ENCODE results near the gene AXIN1.

AXIN1 gene

GRCh38 chr16:340370-341091 lies 12.0 kb downstream of the AXIN1 start:
- no peak overlapping the region for H2AFZ ChIP-seq
- no peak overlapping the region for H3K4me2 ChIP-seq (ENCODE audit: low read length)
- H3K27ac ChIP-seq: no peak overlapping the region
- H3K9ac ChIP-seq: no peak overlapping the region
- no peaks in the 10 kb centered on the region for H3K9me3 ChIP-seq (ENCODE audit: control insufficient read depth, low read length)
- H3K4me3 ChIP-seq (ENCODE audit: low read depth, low read length): no peak overlapping the region
- TF ChIP-seq, protein P1, sequence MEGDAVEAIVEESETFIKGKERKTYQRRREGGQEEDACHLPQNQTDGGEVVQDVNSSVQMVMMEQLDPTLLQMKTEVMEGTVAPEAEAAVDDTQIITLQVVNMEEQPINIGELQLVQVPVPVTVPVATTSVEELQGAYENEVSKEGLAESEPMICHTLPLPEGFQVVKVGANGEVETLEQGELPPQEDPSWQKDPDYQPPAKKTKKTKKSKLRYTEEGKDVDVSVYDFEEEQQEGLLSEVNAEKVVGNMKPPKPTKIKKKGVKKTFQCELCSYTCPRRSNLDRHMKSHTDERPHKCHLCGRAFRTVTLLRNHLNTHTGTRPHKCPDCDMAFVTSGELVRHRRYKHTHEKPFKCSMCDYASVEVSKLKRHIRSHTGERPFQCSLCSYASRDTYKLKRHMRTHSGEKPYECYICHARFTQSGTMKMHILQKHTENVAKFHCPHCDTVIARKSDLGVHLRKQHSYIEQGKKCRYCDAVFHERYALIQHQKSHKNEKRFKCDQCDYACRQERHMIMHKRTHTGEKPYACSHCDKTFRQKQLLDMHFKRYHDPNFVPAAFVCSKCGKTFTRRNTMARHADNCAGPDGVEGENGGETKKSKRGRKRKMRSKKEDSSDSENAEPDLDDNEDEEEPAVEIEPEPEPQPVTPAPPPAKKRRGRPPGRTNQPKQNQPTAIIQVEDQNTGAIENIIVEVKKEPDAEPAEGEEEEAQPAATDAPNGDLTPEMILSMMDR (IDR thresholded peaks at IDR 0.05): no peak
- no peaks in the 10 kb centered on the region for H3K4me1 ChIP-seq
- H3K79me2 ChIP-seq: peaks cover 75% of the 10 kb centered on the region
- no peaks in the 10 kb centered on the region for H3K36me3 ChIP-seq (ENCODE audit: control insufficient read depth, insufficient read depth, low read length)
- H3K27me3 ChIP-seq (ENCODE audit: control insufficient read depth, insufficient read depth, low read length): no peaks in the 10 kb centered on the region

DNA sequence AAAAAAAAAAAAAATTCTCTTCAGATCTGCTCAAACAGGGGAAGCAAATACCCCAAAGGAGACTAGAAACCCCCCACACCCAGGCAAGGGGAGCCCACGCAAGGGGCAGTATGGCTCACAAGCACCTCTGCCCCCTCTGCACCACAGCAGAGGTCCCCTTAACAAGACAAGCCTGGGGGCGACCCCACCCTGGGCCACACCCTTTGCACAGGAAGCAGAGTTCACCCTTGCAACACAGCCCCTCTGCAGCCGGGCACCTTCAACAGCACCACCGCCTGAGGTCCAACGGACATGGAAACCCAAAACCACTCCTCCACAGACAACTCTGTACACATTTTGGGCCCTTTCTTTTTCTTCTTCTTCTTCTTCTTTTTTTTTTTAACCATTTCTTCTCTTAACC lies 12.8 kb downstream of the AXIN1 start:
- Histone ChIP-seq H3K4me1 (no peaks in the 10 kb centered on the region), H3K36me3 (ENCODE audit: control insufficient read depth, insufficient read depth, low read length) (no peaks in the 10 kb centered on the region), H3K9me3 (ENCODE audit: control insufficient read depth, low read length) (no peaks in the 10 kb centered on the region), H3K27me3 (ENCODE audit: control insufficient read depth, insufficient read depth, low read length) (no peaks in the 10 kb centered on the region), H2AFZ (no peak overlapping the region), H3K4me2 (ENCODE audit: low read length) (no peak overlapping the region), H3K9ac (no peak overlapping the region), H3K79me2 (peaks cover 74% of the 10 kb centered on the region), H3K27ac (no peak overlapping the region), H3K4me3 (ENCODE audit: low read depth, low read length) (no peak overlapping the region)
- TF ChIP-seq, protein P1 (IDR thresholded peaks at IDR 0.05): no peak

DNA sequence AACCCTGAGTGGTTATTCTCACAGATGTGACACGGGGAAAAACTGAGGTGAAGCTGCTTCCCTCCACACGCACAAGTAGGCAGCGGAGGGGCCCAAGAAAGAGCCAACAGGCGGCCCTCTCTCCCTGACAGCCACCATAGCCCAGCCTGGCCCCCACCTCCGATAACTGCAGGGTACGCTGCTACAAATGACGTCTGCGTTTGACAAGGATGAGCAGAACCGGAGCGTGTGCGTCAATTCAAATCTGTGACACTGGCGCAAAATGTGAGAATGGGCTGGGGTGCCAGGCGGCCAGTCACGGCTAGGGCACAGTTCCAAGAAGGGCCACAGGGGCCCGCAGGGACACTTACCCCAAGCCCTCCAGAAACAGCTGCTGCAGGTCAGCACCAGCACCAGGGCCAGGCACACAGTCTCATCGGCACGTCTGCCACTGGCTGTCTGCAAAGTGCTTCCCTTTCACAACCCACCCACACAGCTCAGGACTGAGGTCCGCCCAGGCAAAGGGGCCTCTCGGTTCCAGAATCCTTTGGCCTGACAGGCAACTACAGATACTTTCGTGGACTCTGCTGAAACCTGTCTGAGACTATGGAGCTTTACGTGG lies 14.4 kb downstream of the AXIN1 start:
- no peak overlapping the region for H3K27ac ChIP-seq
- no peak overlapping the region for H3K9ac ChIP-seq
- no peaks in the 10 kb centered on the region for H3K9me3 ChIP-seq (ENCODE audit: control insufficient read depth, low read length)
- no peak overlapping the region for H2AFZ ChIP-seq
- H3K27me3 ChIP-seq (ENCODE audit: control insufficient read depth, insufficient read depth, low read length): no peaks in the 10 kb centered on the region
- no peak overlapping the region for H3K4me2 ChIP-seq (ENCODE audit: low read length)
- H3K79me2 ChIP-seq: peaks cover 71% of the 10 kb centered on the region
- no peaks in the 10 kb centered on the region for H3K4me1 ChIP-seq
- no peaks in the 10 kb centered on the region for H3K36me3 ChIP-seq (ENCODE audit: control insufficient read depth, insufficient read depth, low read length)
- no peak overlapping the region for H3K4me3 ChIP-seq (ENCODE audit: low read depth, low read length)
- TF ChIP-seq, protein P1 (IDR thresholded peaks at IDR 0.05): no peak

DNA sequence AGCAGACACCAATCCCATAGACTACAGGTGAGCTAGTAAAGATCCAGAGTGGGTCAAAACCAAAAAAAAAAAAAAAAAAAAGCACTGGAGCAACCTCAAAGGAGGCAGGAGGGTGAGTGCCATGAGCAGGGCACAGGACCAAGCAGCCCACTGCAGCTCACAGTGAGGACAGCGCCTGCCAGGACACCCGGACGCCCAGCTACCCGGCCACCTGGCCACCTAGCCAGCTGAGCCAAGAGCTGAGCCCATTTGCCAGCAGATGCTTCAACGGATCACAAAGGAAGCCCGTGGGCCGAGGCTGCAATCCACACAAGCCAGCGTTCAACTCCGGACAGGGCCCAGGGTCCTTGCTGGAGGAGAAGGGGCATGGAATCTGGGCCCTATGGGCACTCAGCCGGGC lies 15.1 kb downstream of the AXIN1 start:
- Histone ChIP-seq H3K9ac (no peak overlapping the region), H3K4me3 (ENCODE audit: low read depth, low read length) (no peak overlapping the region)

More for the DNA sequence above, 15.1 kb downstream of the AXIN1 start:
- Histone ChIP-seq H3K9me3 (ENCODE audit: control insufficient read depth, low read length) (no peaks in the 10 kb centered on the region), H3K27me3 (ENCODE audit: control insufficient read depth, insufficient read depth, low read length) (no peaks in the 10 kb centered on the region), H3K36me3 (ENCODE audit: control insufficient read depth, insufficient read depth, low read length) (no peaks in the 10 kb centered on the region), H2AFZ (no peak overlapping the region), H3K4me1 (no peaks in the 10 kb centered on the region), H3K79me2 (peaks cover 65% of the 10 kb centered on the region), H3K4me2 (ENCODE audit: low read length) (no peak overlapping the region), H3K27ac (no peak overlapping the region)
- TF ChIP-seq, protein P1 (IDR thresholded peaks at IDR 0.05): no peak

Measured in parathyroid adenoma (tissue), 2 donors.